ENCODE results near the gene SCGB1C1.
"Not testable (repeated sequence)": the region's sequence is repeated elsewhere in the genome, so short reads cannot be mapped to it uniquely, and the experiment has no call there.

Gene SCGB1C1

DNA sequence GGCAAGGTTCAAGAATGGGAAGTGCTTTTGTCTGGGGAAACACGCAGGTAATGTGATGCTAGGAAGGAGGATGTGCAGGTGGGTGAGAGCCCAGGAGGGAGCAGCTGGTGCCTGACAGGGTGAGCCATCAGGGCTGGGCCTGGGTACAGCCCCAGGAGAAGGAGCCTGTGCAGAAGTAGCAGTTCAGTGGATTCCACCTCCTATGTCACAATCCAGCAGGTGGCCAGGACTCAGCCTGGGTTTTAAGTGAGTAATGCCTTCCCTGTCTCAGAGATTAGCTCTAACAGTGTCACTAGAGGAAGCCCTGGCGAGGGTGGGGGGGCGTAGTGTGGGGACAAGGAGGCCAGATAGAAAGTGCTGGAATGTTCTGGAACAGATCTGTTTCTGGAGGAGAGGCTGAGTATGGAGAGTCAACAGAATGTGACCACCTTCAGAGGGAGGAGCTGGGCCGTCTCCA is 22.7 kb downstream of the SCGB1C1 start:
- TF ChIP-seq, protein P1, sequence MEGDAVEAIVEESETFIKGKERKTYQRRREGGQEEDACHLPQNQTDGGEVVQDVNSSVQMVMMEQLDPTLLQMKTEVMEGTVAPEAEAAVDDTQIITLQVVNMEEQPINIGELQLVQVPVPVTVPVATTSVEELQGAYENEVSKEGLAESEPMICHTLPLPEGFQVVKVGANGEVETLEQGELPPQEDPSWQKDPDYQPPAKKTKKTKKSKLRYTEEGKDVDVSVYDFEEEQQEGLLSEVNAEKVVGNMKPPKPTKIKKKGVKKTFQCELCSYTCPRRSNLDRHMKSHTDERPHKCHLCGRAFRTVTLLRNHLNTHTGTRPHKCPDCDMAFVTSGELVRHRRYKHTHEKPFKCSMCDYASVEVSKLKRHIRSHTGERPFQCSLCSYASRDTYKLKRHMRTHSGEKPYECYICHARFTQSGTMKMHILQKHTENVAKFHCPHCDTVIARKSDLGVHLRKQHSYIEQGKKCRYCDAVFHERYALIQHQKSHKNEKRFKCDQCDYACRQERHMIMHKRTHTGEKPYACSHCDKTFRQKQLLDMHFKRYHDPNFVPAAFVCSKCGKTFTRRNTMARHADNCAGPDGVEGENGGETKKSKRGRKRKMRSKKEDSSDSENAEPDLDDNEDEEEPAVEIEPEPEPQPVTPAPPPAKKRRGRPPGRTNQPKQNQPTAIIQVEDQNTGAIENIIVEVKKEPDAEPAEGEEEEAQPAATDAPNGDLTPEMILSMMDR (conservative IDR thresholded peaks at IDR 0.05; ENCODE audit: control insufficient read depth, insufficient read depth, low read depth, low read length), result no peak
- DNase-seq (ENCODE audit: low read depth), result no peak
- no peak overlapping the region for H3K4me3 ChIP-seq (ENCODE audit: control insufficient read depth, low read depth, low read length)

DNA sequence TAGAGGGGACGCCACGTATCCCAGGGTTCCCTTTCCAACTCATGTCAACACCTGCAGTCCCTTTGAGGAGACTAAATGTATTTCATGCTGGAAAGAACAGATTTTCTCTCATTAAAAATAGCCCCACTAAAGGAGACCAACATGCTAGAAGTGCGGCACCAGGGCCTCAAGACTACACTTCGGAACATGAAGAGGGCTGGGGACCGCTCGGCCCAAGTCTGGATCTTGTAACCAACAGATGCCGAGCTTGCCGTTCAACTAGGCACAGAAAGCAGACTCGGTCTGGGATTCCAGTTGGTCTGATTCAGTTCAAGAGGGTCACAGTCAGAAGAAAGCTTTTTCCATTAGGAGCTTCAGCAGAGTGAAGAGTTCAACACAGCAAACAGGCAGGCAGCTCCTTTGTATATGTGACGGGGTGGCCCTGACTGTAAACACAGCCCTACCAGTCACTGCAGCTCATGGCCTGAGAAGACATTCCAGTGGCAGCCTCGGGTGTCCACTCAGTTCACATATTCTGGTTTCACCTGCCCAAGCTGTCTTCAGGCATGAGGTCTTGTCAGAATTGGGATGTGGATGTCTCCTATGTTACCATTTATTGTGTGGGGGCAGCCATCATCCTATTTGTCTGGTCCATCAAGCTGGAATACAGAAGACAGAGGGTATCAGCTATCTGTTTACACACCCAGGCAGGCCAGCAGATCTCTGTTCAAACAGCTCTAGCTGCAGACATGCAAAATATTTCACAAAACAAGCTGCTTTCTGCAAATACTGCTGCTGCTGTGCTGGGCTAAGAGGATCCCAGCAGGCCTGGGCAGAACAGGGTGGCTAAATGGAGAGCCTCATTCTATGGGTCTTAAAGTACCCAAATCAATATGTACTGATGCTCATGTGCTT is 23.4 kb downstream of the SCGB1C1 start:
- TF ChIP-seq, protein P1 (conservative IDR thresholded peaks at IDR 0.05; ENCODE audit: control insufficient read depth, insufficient read depth, low read depth, low read length), result no peak
- H3K4me3 ChIP-seq (ENCODE audit: control insufficient read depth, low read depth, low read length), result no peak overlapping the region
- DNase-seq (ENCODE audit: low read depth), result no peak

DNA sequence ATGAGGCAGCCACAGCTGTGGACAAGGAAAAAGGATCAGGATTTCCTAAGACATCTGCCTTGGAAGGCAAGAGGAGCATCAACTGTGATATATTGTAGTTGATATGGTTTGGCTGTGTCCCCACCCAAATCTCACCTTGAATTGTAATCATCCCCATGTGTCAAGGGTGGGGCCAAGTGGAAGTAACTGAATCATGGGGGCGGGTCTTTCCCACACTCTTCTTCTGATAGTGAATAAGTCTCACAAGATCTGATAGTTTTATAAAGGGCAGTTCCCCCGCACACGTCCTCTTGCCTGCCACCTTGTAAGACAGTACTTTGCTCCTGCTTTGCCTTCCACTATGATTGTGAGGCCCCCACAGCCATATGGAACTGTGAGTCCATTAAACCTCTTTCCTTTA is 24.8 kb downstream of the SCGB1C1 start:
- TF ChIP-seq, protein P1 (conservative IDR thresholded peaks at IDR 0.05; ENCODE audit: control insufficient read depth, insufficient read depth, low read depth, low read length), result no peak
- DNase-seq (ENCODE audit: low read depth), result no peak

DNA sequence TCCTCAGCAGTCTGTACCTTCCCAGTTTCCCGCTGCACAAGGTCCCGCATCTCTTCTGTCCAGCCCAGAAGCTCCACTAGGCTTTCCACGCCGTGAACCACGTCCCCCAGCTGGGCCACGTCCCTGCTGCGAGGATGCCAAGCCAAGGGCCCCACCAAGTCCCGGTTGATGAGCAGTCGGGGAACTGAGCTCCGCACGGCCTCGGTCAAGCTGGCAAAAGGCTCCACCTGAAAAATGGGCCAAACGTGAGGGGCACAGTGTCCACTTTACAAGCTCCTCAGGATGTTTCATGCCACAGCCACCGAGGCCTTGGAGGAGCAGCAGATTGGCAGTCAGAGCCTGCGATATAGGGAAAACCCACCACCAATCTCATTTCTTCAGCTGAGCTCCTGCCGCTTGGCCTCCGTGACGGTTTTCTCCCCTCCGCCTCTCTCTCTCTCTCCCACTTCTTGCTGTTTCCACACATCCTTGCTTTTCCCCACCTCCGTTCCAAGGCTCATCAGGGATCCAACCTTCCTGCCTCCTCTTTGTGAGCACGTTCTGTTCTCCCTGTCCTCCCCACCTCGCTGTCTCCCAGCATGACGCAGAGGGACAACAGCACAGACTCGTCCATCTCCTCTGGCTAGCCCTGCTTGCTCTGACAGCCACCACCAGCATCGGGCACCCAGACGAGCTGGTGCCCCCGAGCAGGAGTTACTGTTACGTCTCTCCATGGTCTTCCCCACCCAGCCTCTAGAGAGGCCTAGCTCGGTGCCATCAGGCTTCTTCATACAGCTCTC is 26.1 kb downstream of the SCGB1C1 start:
- H3K4me3 ChIP-seq (ENCODE audit: control insufficient read depth, low read depth, low read length), result no peak overlapping the region
- DNase-seq (ENCODE audit: low read depth), result no peak
- TF ChIP-seq, protein P1 (conservative IDR thresholded peaks at IDR 0.05; ENCODE audit: control insufficient read depth, insufficient read depth, low read depth, low read length), result no peak

More for the DNA sequence above, 24.8 kb downstream of the SCGB1C1 start:
- H3K4me3 ChIP-seq (ENCODE audit: control insufficient read depth, low read depth, low read length), result no peak overlapping the region

DNA sequence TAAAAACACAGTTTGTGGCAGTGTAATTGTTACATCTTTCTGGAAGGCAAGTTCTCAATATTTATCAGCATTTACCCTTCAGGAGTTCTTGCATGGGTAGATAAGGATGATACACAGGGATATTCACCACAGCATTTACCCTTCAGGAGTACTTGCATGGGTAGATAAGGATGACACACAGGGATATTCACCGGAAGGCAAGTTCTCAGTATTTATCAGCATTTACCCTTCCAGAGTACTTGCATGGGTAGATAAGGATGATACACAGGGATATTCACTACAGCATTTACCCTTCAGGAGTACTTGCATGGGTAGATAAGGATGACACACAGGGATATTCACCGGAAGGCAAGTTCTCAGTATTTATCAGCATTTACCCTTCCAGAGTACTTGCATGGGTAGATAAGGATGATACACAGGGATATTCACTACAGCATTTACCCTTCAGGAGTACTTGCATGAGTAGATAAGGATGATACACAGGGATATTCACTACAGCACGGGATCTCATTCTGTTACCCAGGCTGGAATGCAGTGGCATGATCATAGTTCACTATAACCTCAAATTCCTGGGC is 27.9 kb downstream of the SCGB1C1 start:
- not testable (repeated sequence) for DNase-seq (ENCODE audit: low read depth); H3K4me3 ChIP-seq (ENCODE audit: control insufficient read depth, low read depth, low read length)

DNA sequence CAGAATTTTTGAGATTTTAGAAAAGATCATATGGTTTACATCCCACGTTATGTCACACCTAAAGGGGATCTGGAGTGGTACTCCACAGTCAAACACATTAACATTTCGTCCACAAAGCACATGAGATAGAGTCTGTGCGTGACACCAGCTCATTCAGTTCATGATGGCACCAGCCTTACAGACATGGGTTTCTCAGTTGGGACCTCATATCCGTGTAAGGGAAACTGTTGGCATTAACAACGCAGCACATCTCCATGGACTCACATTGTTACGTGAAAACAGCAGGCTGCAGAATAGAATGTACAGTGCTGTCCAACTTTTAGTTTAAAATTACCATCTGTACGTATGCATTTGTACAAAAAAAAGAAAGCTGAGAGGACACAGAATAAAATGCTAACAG is 28.7 kb downstream of the SCGB1C1 start:
- no peak for DNase-seq (ENCODE audit: low read depth)
- TF ChIP-seq, protein P1 (conservative IDR thresholded peaks at IDR 0.05; ENCODE audit: control insufficient read depth, insufficient read depth, low read depth, low read length), result no peak
- no peak overlapping the region for H3K4me3 ChIP-seq (ENCODE audit: control insufficient read depth, low read depth, low read length)
